Measurements from ENCODE around the gene CHD3. TPM values are rescaled to one million over a fixed set of nuclear protein-coding genes. Genes with fewer than 3 reads are reported as not detected.

CHD3 gene
- total and polyA plus RNA-seq, 2 donors (not counting 3 experiments of a cell fraction or from before 2014, with no cell fraction given), result 102 to 185 TPM

DNA sequence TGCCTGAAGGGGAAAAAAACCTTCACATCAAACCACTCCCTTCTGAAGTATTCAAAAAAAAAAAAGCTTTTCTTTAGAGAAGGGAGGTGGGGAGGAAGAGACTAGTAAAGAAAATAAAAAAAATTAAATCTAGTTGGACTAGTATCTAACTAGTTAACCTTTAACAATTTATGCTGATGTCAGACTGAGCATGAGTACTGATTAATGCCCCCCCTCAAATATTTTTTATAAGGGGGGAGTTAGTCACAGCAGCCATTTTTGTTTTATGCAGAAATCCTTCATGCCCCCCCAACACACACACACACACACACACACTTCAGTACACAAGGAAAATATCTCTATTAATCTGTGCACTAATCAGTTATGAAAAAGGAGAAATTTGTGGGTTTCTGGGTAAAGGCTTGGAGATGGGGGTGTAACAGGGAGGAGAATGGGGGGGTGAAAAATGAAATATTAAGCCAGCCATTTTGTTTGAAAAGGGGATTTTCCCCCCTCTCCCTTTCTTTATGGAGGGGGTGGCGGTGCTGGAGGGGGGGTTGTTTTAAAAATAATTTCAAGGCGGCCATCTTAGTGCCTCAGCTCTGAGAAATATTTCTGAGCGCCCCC is 4.7 kb upstream of the CHD3 start:
- DNase-seq (ENCODE audit: low read depth, low spot score), result peak; percentile 58
- FAIRE-seq, result no peak
- peak overlapping the region; percentile 50 for H2AFZ ChIP-seq (ENCODE audit: low read depth, low read length)
- peaks cover 21% of the 10 kb centered on the region for H3K79me2 ChIP-seq (ENCODE audit: control insufficient read depth, insufficient read depth, low read length)
- H3K9me1 ChIP-seq (replicated peaks; ENCODE audit: control insufficient read depth, extremely low read depth, insufficient read depth, low read length), result no peaks in the 10 kb centered on the region
- intact Hi-C loops (cut with micrococcal nuclease) (no loop called here), dilution Hi-C loops (cut with MboI; ENCODE audit: extremely low pct_ligation_motif_present, low sequenced_read_pairs) (no loop called here)
- CTCF ChIA-PET, result interaction anchor here (1.0 to 1.4 kb wide), 2 partner anchors 14 to 48 kb away, joined by 3 to 6 read pairs; no protein-coding TSS in a partner anchor
- peak overlapping the region; percentile 78 for H3K4me2 ChIP-seq (ENCODE audit: insufficient read depth, low read length)
- peaks cover 8 to 14% of the 10 kb centered on the region in 2 experiments for H3K36me3 ChIP-seq (ENCODE audit: control insufficient read depth in 2 of 2, extremely low read depth in 1 of 2, insufficient read depth in 2 of 2, low read length in 2 of 2)
- peak overlapping the region; percentile 41 to 67 (median 60) for H3K4me3 ChIP-seq (replicated peaks in 1 of 3; ENCODE audit: insufficient read depth in 1 of 3, low read depth in 1 of 3, low read length in 3 of 3)
- H4K20me1 ChIP-seq (replicated peaks; ENCODE audit: control insufficient read depth, extremely low read depth, insufficient read depth, low read length), result no peaks in the 10 kb centered on the region
- peak overlapping the region; percentile 86 for H3K9ac ChIP-seq (replicated peaks; ENCODE audit: extremely low read depth, insufficient read depth, low read length)
- H3K27me3 ChIP-seq (ENCODE audit: control insufficient read depth in 2 of 2, insufficient read depth in 2 of 2, low read length in 2 of 2), result no peaks in the 10 kb centered on the region
- H3K27ac ChIP-seq (ENCODE audit: insufficient read depth, low read depth, low read length), result peak overlapping the region; percentile 58
- TF ChIP-seq GATA2 (IDR thresholded peaks at IDR 0.05; ENCODE audit: insufficient read depth, insufficient read length, low read depth, low read length), result no peak
- TF ChIP-seq, protein P1, sequence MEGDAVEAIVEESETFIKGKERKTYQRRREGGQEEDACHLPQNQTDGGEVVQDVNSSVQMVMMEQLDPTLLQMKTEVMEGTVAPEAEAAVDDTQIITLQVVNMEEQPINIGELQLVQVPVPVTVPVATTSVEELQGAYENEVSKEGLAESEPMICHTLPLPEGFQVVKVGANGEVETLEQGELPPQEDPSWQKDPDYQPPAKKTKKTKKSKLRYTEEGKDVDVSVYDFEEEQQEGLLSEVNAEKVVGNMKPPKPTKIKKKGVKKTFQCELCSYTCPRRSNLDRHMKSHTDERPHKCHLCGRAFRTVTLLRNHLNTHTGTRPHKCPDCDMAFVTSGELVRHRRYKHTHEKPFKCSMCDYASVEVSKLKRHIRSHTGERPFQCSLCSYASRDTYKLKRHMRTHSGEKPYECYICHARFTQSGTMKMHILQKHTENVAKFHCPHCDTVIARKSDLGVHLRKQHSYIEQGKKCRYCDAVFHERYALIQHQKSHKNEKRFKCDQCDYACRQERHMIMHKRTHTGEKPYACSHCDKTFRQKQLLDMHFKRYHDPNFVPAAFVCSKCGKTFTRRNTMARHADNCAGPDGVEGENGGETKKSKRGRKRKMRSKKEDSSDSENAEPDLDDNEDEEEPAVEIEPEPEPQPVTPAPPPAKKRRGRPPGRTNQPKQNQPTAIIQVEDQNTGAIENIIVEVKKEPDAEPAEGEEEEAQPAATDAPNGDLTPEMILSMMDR (IDR thresholded peaks at IDR 0.05; ENCODE audit: extremely low read depth in 1 of 2, insufficient read depth in 1 of 2, low read depth in 1 of 2, low read length in 2 of 2), result no peak
- TF ChIP-seq POLR2A (IDR thresholded peaks at IDR 0.05; ENCODE audit: low read depth, low read length), result no peak
- no peak for TF ChIP-seq JUN (IDR thresholded peaks at IDR 0.05; ENCODE audit: borderline replicate concordance, insufficient read depth, insufficient read length, low read depth)
- TF ChIP-seq MYC (IDR thresholded peaks at IDR 0.05; ENCODE audit: low read depth, low read length), result no peak
- TF ChIP-seq, protein P2, sequence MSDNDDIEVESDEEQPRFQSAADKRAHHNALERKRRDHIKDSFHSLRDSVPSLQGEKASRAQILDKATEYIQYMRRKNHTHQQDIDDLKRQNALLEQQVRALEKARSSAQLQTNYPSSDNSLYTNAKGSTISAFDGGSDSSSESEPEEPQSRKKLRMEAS (IDR thresholded peaks at IDR 0.05; ENCODE audit: insufficient read depth, insufficient read length), result no peak
- no peak for TF ChIP-seq POLR2AphosphoS5 (IDR thresholded peaks at IDR 0.05; ENCODE audit: insufficient read depth, low read depth, low read length)
- no peak for TF ChIP-seq EZH2 (IDR thresholded peaks at IDR 0.05; ENCODE audit: borderline replicate concordance, low read depth, low read length, severe bottlenecking)
- TF ChIP-seq FOS (IDR thresholded peaks at IDR 0.05; ENCODE audit: borderline replicate concordance, insufficient read depth, low read length), result no peak
- POLR2A ChIA-PET, result no interaction called here
- H3K4me1 ChIP-seq (ENCODE audit: control insufficient read depth, extremely low read depth, insufficient read depth, low read length), result peaks cover 35% of the 10 kb centered on the region
- H3K9me3 ChIP-seq (replicated peaks; ENCODE audit: control insufficient read depth, insufficient read depth, low read length), result no peaks in the 10 kb centered on the region
- no TSS peak for BruUV-seq (replicated peaks)
